Stromal cell of bone marrow (primary cell): ENCODE data around the gene GJC1.

ENCODE experiments used
- DNase-seq: peaks from one replicate; pipeline ENCODE4 v3.0.0-alpha.2; 2012; ENCODE audit warnings: low read depth

GJC1 gene

GRCh38 chr17:44798356-44798755, 31.7 kb downstream of the GJC1 start:
- DNase-seq: no peak

- DNase-seq: no peak
These were observed 32.3 kb downstream of the GJC1 start for GRCh38 chr17:44797802-44798201.

GRCh38 chr17:44796731-44797130, 33.4 kb downstream of the GJC1 start:
- DNase-seq: no peak

- DNase-seq: no peak
These were observed 34.2 kb downstream of the GJC1 start for GRCh38 chr17:44795928-44796327.

GRCh38 chr17:44795421-44795820, 34.7 kb downstream of the GJC1 start:
- DNase-seq: no peak

- peak; percentile 59 for DNase-seq
These were observed 35.2 kb downstream of the GJC1 start for GRCh38 chr17:44794851-44795413.

GRCh38 chr17:44793885-44794842, 35.9 kb downstream of the GJC1 start:
- DNase-seq: no peak

- no peak for DNase-seq
These were observed 37.8 kb downstream of the GJC1 start for GRCh38 chr17:44792276-44792675.

GRCh38 chr17:44788139-44788538, 41.9 kb downstream of the GJC1 start:
- no peak for DNase-seq

GRCh38 chr17:44787271-44787940, 42.7 kb downstream of the GJC1 start:
- no peak for DNase-seq

- DNase-seq: no peak
These were observed 43.5 kb downstream of the GJC1 start for GRCh38 chr17:44786551-44787081.

GRCh38 chr17:44785921-44786320, 44.2 kb downstream of the GJC1 start:
- DNase-seq: no peak

GRCh38 chr17:44782326-44782850, 47.7 kb downstream of the GJC1 start:
- no peak for DNase-seq

GRCh38 chr17:44781551-44782325, 48.3 kb downstream of the GJC1 start:
- no peak for DNase-seq

- no peak for DNase-seq
These were observed 49.1 kb downstream of the GJC1 start for GRCh38 chr17:44780845-44781480.

GRCh38 chr17:44780161-44780560, 49.9 kb downstream of the GJC1 start:
- DNase-seq: no peak

GRCh38 chr17:44779211-44780025, 50.7 kb downstream of the GJC1 start:
- peak; percentile 42 for DNase-seq

GRCh38 chr17:44778656-44779210, 51.4 kb downstream of the GJC1 start:
- DNase-seq: no peak

- DNase-seq: no peak
These were observed 52.4 kb downstream of the GJC1 start for GRCh38 chr17:44777394-44778348.
